Spleen (tissue), 11 donors: ENCODE results near the gene GRIN2C. TPM values are rescaled to one million over a fixed set of nuclear protein-coding genes. Genes with fewer than 3 reads are reported as not detected.

ENCODE experiments used
- DNase-seq: peaks from one replicate; pipeline ENCODE4 v3.0.0-alpha.2; 2020
- H3K27ac ChIP-seq, 8 donors: fragments of 200-600 bp; sonication (generic) in 7 of 8; 1 replicate in 4 of 8; 2 replicates in 4 of 8; pipeline versions ENCODE4 v1.5.0 to v1.8.0; 2016 to 2021; ENCODE audit warnings: inconsistent platforms in 4 of 8, mild to moderate bottlenecking in 4 of 8, moderate library complexity in 1 of 8
- H3K27me3 ChIP-seq, 7 donors: fragments of 200-600 bp; sonication (generic) in 6 of 7; replicated peaks in 1 of 7; 1 replicate in 4 of 7; 2 replicates in 3 of 7; pipeline versions ENCODE4 v1.5.0 to v1.8.0; 2016 to 2021; ENCODE audit warnings: inconsistent platforms in 3 of 7, mild to moderate bottlenecking in 1 of 7
- H3K36me3 ChIP-seq, 6 donors: fragments of 200-600 bp; sonication (generic) in 5 of 6; 1 replicate in 4 of 6; 2 replicates in 2 of 6; pipeline versions ENCODE4 v1.5.0 to v1.8.0; 2016 to 2021; ENCODE audit warnings: inconsistent platforms in 2 of 6
- H3K4me1 ChIP-seq, 6 donors: fragments of 200-600 bp; sonication (generic) in 5 of 6; 1 replicate in 3 of 6; 2 replicates in 3 of 6; pipeline versions ENCODE4 v1.5.0 to v1.8.0; 2016 to 2021; ENCODE audit warnings: inconsistent platforms in 3 of 6
- H3K4me3 ChIP-seq, 8 donors: fragments of 200-600 bp; sonication (generic) in 7 of 8; 1 replicate in 4 of 8; 2 replicates in 4 of 8; pipeline versions ENCODE4 v1.5.0 to v1.8.0; 2016 to 2021; ENCODE audit warnings: inconsistent platforms in 4 of 8, mild to moderate bottlenecking in 4 of 8, moderate library complexity in 2 of 8
- H3K9me3 ChIP-seq, 8 donors: fragments of 200-600 bp; sonication (generic) in 7 of 8; 1 replicate in 4 of 8; 2 replicates in 4 of 8; pipeline versions ENCODE4 v1.5.0 to v1.8.0; 2016 to 2021; ENCODE audit warnings: inconsistent platforms in 4 of 8
- CTCF ChIP-seq, 11 experiments: fragments of 200-600 bp in 7 of 11; fragments of 450-650 bp in 4 of 11; sonication (generic) in 4 of 11; IDR thresholded peaks in 8 of 11; conservative IDR thresholded peaks in 3 of 11; 1 replicate in 7 of 11; 2 replicates in 4 of 11; pipeline versions ENCODE4 v1.4.0 to v1.8.0; 2016 to 2021; ENCODE audit warnings: antibody characterized with exemption in 11 of 11, inconsistent platforms in 4 of 11, mild to moderate bottlenecking in 1 of 11
- POLR2A ChIP-seq, 3 donors: fragments of 450-650 bp; IDR thresholded peaks; one replicate each; pipeline ENCODE4 v1.5.1; 2017; ENCODE audit warnings: antibody characterized with exemption in 3 of 3, mild to moderate bottlenecking in 1 of 3
- POLR2AphosphoS5 ChIP-seq, 3 donors: sonication (generic); formaldehyde crosslinking; IDR thresholded peaks; one replicate each; pipeline ENCODE4 v1.5.1; 2017; ENCODE audit warnings: antibody characterized with exemption in 3 of 3
- WGBS, 5 donors: extraction: QIAGEN DNeasy Blood & Tissue Kit in 3 of 5; methylation state at CpG; one replicate each; pipeline versions ENCODE4 v1.1.5 to v1.1.7; 2013 to 2018; 5-methylcytosine and 5-hydroxymethylcytosine counted together
- intact Hi-C: fragments of 100-400 bp; cut with DNase I; formaldehyde crosslinking; loops from one replicate; pipeline ENCODE4 v1.15.0; 2023; ENCODE audit warnings: low total_unique reads
- polyA plus RNA-seq, 3 donors: library from polyadenylated mRNA; stranded (reverse); fragments of 200-250 nt; gene quantifications; one replicate each; pipeline ENCODE4 v1.2.1, GENCODE V29; 2013
- total RNA-seq, 7 donors: library from RNA; depleted of rRNA in 3 of 7; stranded (reverse); fragments of >200 nt in 3 of 7; fragmentation: NEBNext Ultra II Directional in 4 of 7; extraction: Animal tissue kit (Norgen Biotek cat#: 25700) in 4 of 7; gene quantifications; one replicate each; pipeline versions ENCODE4 v1.1.0 to v1.2.1, GENCODE V29; 2016 to 2021
- donor health status: healthy with polysubstance abuse.
- donor health status: DM: no; HTN: no; CAD: no; lungs with moderate emphysema.
- donor health status: DM: no; HTN: no; CAD: no.
- donor health status: Bipolar disorder and iron deficiency.
- donor health status: healthy.
- donor health status: DM: no; HTN: no; CAD: no.
- donor health status: DM: yes; HTN: yes; CAD: no.

The GRIN2C gene
- total and polyA plus RNA-seq, 10 donors = 0.02 to 1.5 (median 0.20) TPM; not detected in 4

- H3K27ac ChIP-seq = no peak overlapping the region
- no peak for DNase-seq
- no peak overlapping the region for H3K4me3 ChIP-seq
- peaks cover 0 to 94% (median 63%) of the 10 kb centered on the region in 6 donors for H3K36me3 ChIP-seq
- intact Hi-C loops = loop anchor here (10.0 kb wide), 1 partner anchor 139 kb away; the partner anchor contains the start of gene OTOP3
- H3K4me1 ChIP-seq = peaks cover 9 to 14% (median 13%) of the 10 kb centered on the region in 6 donors
- WGBS, 5 donors = 89 to 97% (median 95%) methylated on average over 11 to 18 of the region's 18 CpGs
- no peaks in the 10 kb centered on the region for H3K9me3 ChIP-seq
- H3K27me3 ChIP-seq = no peaks in the 10 kb centered on the region
- TF ChIP-seq POLR2AphosphoS5 (IDR thresholded peaks at IDR 0.05) (no peak), CTCF (IDR thresholded peaks at IDR 0.05 in 8 of 11, conservative IDR thresholded peaks at IDR 0.05 in 3 of 11) (no peak), POLR2A (IDR thresholded peaks at IDR 0.05) (no peak)
These were observed 64.2 kb downstream of the GRIN2C start for GRCh38 chr17:74795327-74796020.

GRCh38 chr17:74792586-74793105 lies 67.0 kb downstream of the GRIN2C start:
- H3K4me1 ChIP-seq = peaks cover 9 to 21% (median 18%) of the 10 kb centered on the region in 6 donors
- no peaks in the 10 kb centered on the region for H3K27me3 ChIP-seq
- intact Hi-C loops = loop anchor here (5.0 to 10.0 kb wide), 2 partner anchors 70 to 142 kb away; partner anchors contain the start of gene OTOP3
- H3K4me3 ChIP-seq = no peak overlapping the region
- TF ChIP-seq POLR2AphosphoS5 (IDR thresholded peaks at IDR 0.05) (no peak), POLR2A (IDR thresholded peaks at IDR 0.05) (no peak), CTCF (IDR thresholded peaks at IDR 0.05 in 8 of 11, conservative IDR thresholded peaks at IDR 0.05 in 3 of 11) (no peak)
- peaks cover 0 to 94% (median 52%) of the 10 kb centered on the region in 6 donors for H3K36me3 ChIP-seq
- 89 to 97% (median 94%) methylated on average over 12 of the region's 12 CpGs for WGBS, 5 donors
- no peak overlapping the region for H3K27ac ChIP-seq
- no peaks in the 10 kb centered on the region for H3K9me3 ChIP-seq
- no peak for DNase-seq

Other genes starting within 250 kb of the GRIN2C start
- gene CD300E, start 236.1 kb downstream of the GRIN2C start, total RNA-seq = 10 to 100 TPM in 3 of 7 donors, 1 to 10 TPM in 4; 1.7 to 20.3 (median 6.4) TPM
- 1 to 10 TPM in 2 of 3 donors, under 1 TPM in 1; 0.99 to 5.3 (median 3.0) TPM for gene CD300E, start 236.1 kb downstream of the GRIN2C start, polyA plus RNA-seq
- 10 to 100 TPM; 29.5 to 45.8 (median 33.0) TPM for gene CD300LF, start 147.0 kb downstream of the GRIN2C start, total RNA-seq
- gene CD300LF, start 147.0 kb downstream of the GRIN2C start, polyA plus RNA-seq = 10 to 100 TPM; 13.1 to 30.6 (median 23.9) TPM
- gene RAB37, start 122.6 kb downstream of the GRIN2C start, total RNA-seq = 10 to 100 TPM; 17.4 to 29.2 (median 24.3) TPM
- gene RAB37, start 122.6 kb downstream of the GRIN2C start, polyA plus RNA-seq = 10 to 100 TPM; 16.6 to 37.6 (median 19.8) TPM
- 10 to 100 TPM; 41.9 to 85.6 (median 53.9) TPM for gene NHERF1, start 111.3 kb downstream of the GRIN2C start, total RNA-seq
- gene NHERF1, start 111.3 kb downstream of the GRIN2C start, polyA plus RNA-seq = 10 to 100 TPM; 28.7 to 51.8 (median 37.2) TPM
- 10 to 100 TPM; 25.6 to 48.4 (median 41.5) TPM for gene NAT9, start 83.5 kb downstream of the GRIN2C start, total RNA-seq
- 10 to 100 TPM; 30.4 to 37.4 (median 33.2) TPM for gene NAT9, start 83.5 kb downstream of the GRIN2C start, polyA plus RNA-seq
- 100 to 1,000 TPM in 1 of 7 donors, 10 to 100 TPM in 6; 17.7 to 114 (median 41.3) TPM for gene FDXR, start 13.1 kb upstream of the GRIN2C start, total RNA-seq
- 10 to 100 TPM; 13.6 to 66.1 (median 17.9) TPM for gene FDXR, start 13.1 kb upstream of the GRIN2C start, polyA plus RNA-seq
- gene FADS6, start 33.7 kb upstream of the GRIN2C start, total RNA-seq = 1 to 10 TPM; 1.5 to 8.8 (median 5.4) TPM
- 1 to 10 TPM in 1 of 3 donors, under 1 TPM in 2; 0.13 to 2.4 (median 0.61) TPM for gene FADS6, start 33.7 kb upstream of the GRIN2C start, polyA plus RNA-seq
- gene USH1G, start 63.4 kb upstream of the GRIN2C start, total RNA-seq = not detected
- not detected for gene USH1G, start 63.4 kb upstream of the GRIN2C start, polyA plus RNA-seq
- gene OTOP2, start 64.4 kb upstream of the GRIN2C start, total RNA-seq = not detected
- gene OTOP2, start 64.4 kb upstream of the GRIN2C start, polyA plus RNA-seq = not detected
- gene OTOP3, start 76.0 kb upstream of the GRIN2C start, total RNA-seq = not detected
- not detected for gene OTOP3, start 76.0 kb upstream of the GRIN2C start, polyA plus RNA-seq
- 10 to 100 TPM; 11.9 to 39.4 (median 26.5) TPM for gene HID1, start 112.9 kb upstream of the GRIN2C start, total RNA-seq
- 10 to 100 TPM in 2 of 3 donors, 1 to 10 TPM in 1; 5.2 to 23.8 (median 17.2) TPM for gene HID1, start 112.9 kb upstream of the GRIN2C start, polyA plus RNA-seq
- 1 to 10 TPM; 1.5 to 6.0 (median 3.0) TPM for gene CDR2L, start 127.7 kb upstream of the GRIN2C start, total RNA-seq
- gene CDR2L, start 127.7 kb upstream of the GRIN2C start, polyA plus RNA-seq = 1 to 10 TPM in 1 of 3 donors, under 1 TPM in 2; 0.48 to 1.5 (median 0.85) TPM
- gene MRPL58, start 152.8 kb upstream of the GRIN2C start, total RNA-seq = 10 to 100 TPM; 16.5 to 60.7 (median 20.5) TPM
- gene MRPL58, start 152.8 kb upstream of the GRIN2C start, polyA plus RNA-seq = 10 to 100 TPM; 33.1 to 43.3 (median 41.6) TPM
- gene ATP5PD, start 187.1 kb upstream of the GRIN2C start, total RNA-seq = 100 to 1,000 TPM; 124 to 164 (median 137) TPM
- 100 to 1,000 TPM; 257 to 312 (median 270) TPM for gene ATP5PD, start 187.1 kb upstream of the GRIN2C start, polyA plus RNA-seq
- gene KCTD2, start 187.3 kb upstream of the GRIN2C start, total RNA-seq = 10 to 100 TPM; 23.0 to 28.4 (median 25.5) TPM
- 10 to 100 TPM; 11.0 to 27.2 (median 11.9) TPM for gene KCTD2, start 187.3 kb upstream of the GRIN2C start, polyA plus RNA-seq
- gene SLC16A5, start 228.1 kb upstream of the GRIN2C start, total RNA-seq = 10 to 100 TPM in 6 of 7 donors, 1 to 10 TPM in 1; 9.3 to 31.0 (median 14.9) TPM
- 1 to 10 TPM; 3.1 to 6.4 (median 4.7) TPM for gene SLC16A5, start 228.1 kb upstream of the GRIN2C start, polyA plus RNA-seq